Ovary (tissue), 3 donors: ENCODE measurements around the gene C8B.

Experiments used
- CTCF ChIP-seq, 3 donors: fragments of 450-650 bp in 2 of 3; fragments of 200-600 bp in 1 of 3; IDR thresholded peaks; one replicate each; pipeline versions ENCODE4 v1.5.1 to v1.8.0; 2016 to 2022; ENCODE audit warnings: antibody characterized with exemption in 3 of 3, mild to moderate bottlenecking in 1 of 3
- EP300 ChIP-seq: sonication (generic); formaldehyde crosslinking; IDR thresholded peaks from one replicate; pipeline ENCODE4 v1.6.1; 2017; ENCODE audit warnings: antibody characterized with exemption
- donor health status: DM: no; HTN: no; CAD: no.

GRCh38 chr1:56963667-56964066 is 2.1 kb downstream of the C8B start:
- TF ChIP-seq CTCF (IDR thresholded peaks at IDR 0.05) (no peak), EP300 (no peak)
